ENCODE measurements around the gene TSPAN11.

GRCh38 chr12:30908722-30909348, 17.7 kb upstream of the TSPAN11 start:
- TF ChIP-seq SP1 (IDR thresholded peaks at IDR 0.05), result no peak
- TF ChIP-seq BHLHE40 (IDR thresholded peaks at IDR 0.05; ENCODE audit: borderline replicate concordance), result no peak
- no peak for TF ChIP-seq FOXK2 (IDR thresholded peaks at IDR 0.05)
- TF ChIP-seq FOXM1 (IDR thresholded peaks at IDR 0.05; ENCODE audit: borderline replicate concordance), result no peak
- TF ChIP-seq CTBP1 (IDR thresholded peaks at IDR 0.05; ENCODE audit: borderline replicate concordance), result no peak
- no peak for TF ChIP-seq SUZ12 (IDR thresholded peaks at IDR 0.05)
- TF ChIP-seq, protein P1, sequence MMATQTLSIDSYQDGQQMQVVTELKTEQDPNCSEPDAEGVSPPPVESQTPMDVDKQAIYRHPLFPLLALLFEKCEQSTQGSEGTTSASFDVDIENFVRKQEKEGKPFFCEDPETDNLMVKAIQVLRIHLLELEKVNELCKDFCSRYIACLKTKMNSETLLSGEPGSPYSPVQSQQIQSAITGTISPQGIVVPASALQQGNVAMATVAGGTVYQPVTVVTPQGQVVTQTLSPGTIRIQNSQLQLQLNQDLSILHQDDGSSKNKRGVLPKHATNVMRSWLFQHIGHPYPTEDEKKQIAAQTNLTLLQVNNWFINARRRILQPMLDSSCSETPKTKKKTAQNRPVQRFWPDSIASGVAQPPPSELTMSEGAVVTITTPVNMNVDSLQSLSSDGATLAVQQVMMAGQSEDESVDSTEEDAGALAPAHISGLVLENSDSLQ (IDR thresholded peaks at IDR 0.05), result no peak
- TF ChIP-seq ZNF384 (IDR thresholded peaks at IDR 0.05), result no peak
- TF ChIP-seq FOXA1 (IDR thresholded peaks at IDR 0.05), result no peak

Measured in HEK293T (cell line).